Measurements from ENCODE around the gene MAMDC4.
"Not testable (repeated sequence)": the region's sequence is repeated elsewhere in the genome, so short reads cannot be mapped to it uniquely, and the experiment has no call there.

GRCh38 chr9:136803009-136803550 is 49.1 kb upstream of the MAMDC4 start:
- not testable (repeated sequence) for TF ChIP-seq TARDBP (IDR thresholded peaks at IDR 0.05); PKNOX1 (IDR thresholded peaks at IDR 0.05); ARNT (IDR thresholded peaks at IDR 0.05); HDGF (IDR thresholded peaks at IDR 0.05; ENCODE audit: borderline replicate concordance); CTBP1 (IDR thresholded peaks at IDR 0.05; ENCODE audit: borderline replicate concordance); SUZ12 (IDR thresholded peaks at IDR 0.05); BHLHE40 (IDR thresholded peaks at IDR 0.05; ENCODE audit: borderline replicate concordance); FOXA1 (IDR thresholded peaks at IDR 0.05); FOXK2 (IDR thresholded peaks at IDR 0.05); ZNF384 (IDR thresholded peaks at IDR 0.05); NFRKB (IDR thresholded peaks at IDR 0.05)
